Ectodermal cell (in vitro differentiated cells): ENCODE data around the gene EPOP. TPM values are rescaled to one million over a fixed set of nuclear protein-coding genes. Genes with fewer than 3 reads are reported as not detected.

Source experiments
- H3K27ac ChIP-seq: 2 replicates; pipeline ENCODE4 v1.7.0; 2013; ENCODE audit warnings: mild to moderate bottlenecking, low read depth, low read length; ENCODE audit not compliant: insufficient read depth, poor library complexity, severe bottlenecking
- H3K27me3 ChIP-seq: 2 replicates; pipeline ENCODE4 v1.7.0; 2013; ENCODE audit warnings: mild to moderate bottlenecking, low read length; ENCODE audit not compliant: insufficient read depth, control insufficient read depth, poor library complexity, severe bottlenecking
- H3K36me3 ChIP-seq: one replicate; pipeline ENCODE4 v1.7.0; 2013; ENCODE audit warnings: low read length; ENCODE audit not compliant: control insufficient read depth, insufficient read depth
- H3K4me1 ChIP-seq: one replicate; pipeline ENCODE4 v1.7.0; 2013; ENCODE audit warnings: low read length; ENCODE audit not compliant: control insufficient read depth, insufficient read depth
- H3K4me3 ChIP-seq: 2 replicates; pipeline ENCODE4 v1.7.0; 2013; ENCODE audit warnings: low read depth, low read length, control low read depth; ENCODE audit not compliant: insufficient read depth
- H3K9me3 ChIP-seq: 2 replicates; pipeline ENCODE4 v1.7.0; 2013; ENCODE audit warnings: mild to moderate bottlenecking, low read length, moderate library complexity; ENCODE audit not compliant: control insufficient read depth
- WGBS, 2 experiments: methylation state at CpG; one replicate each; pipeline ENCODE4 v1.1.7; 2013; ENCODE audit warnings: missing lambda C conversion rate in 2 of 2; 5-methylcytosine and 5-hydroxymethylcytosine counted together
- polyA plus RNA-seq, 4 experiments: library from polyadenylated mRNA; stranded (reverse); fragments of 50-300 nt; gene quantifications; one replicate each; pipeline ENCODE4 v1.2.3, GENCODE V29; 2013

EPOP gene
- polyA plus RNA-seq (2013, experiment 1 of 4) = 32.9 TPM
- 31.6 TPM for polyA plus RNA-seq (2013, experiment 2 of 4)
- 25.6 TPM for polyA plus RNA-seq (2013, experiment 3 of 4)
- 27.4 TPM for polyA plus RNA-seq (2013, experiment 4 of 4)

DNA sequence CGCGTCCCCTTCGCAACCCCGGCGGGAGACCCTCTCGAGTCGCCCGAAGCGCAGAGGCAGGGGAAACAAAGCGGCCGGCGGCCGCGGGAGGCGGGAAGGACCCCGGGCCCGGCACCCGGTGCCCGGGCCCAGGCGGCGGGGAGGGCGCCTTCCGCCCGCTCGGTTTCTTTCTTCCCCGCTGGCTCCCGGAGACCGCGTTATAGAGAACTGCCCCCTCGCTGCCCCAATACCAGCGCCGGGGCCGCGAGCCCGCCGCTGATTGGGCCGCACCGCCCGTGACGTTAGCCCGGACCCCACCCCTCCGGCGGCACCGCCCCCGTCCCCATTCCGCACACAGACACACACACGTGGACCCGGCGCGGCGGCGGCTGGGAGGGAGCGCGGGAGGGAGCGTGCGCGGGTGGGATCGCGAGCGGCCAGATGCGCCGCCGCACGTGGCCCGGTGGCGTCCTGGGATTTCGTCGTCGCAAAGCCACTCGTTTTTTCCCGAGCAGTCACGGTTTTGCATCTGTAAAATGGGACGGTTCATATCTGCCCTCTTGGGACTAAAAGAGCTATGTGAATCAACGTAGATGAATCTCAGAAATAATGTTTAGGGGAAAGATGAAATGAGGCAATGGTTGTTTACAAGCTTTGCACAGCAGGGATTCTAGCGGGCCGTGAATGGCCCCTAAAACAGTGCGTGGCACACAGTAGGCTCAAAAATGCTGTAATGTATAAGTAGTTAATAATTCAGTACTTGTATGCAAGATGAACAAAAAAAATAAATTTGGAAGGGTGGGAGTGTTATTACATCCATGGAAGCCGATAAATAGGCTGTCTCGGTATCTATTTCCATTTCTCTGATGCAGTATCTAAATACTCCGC is at the start of gene EPOP:
EPOP (minus strand) TSS at position 209 of the 867 bp plus-strand sequence. CDS start 462 bp downstream, outside the sequence.
- 4% methylated on average over 80 of the region's 80 CpGs for WGBS, 2 experiments
- H3K27ac ChIP-seq = peak within 1 kb of the TSS; percentile 63
- H3K4me1 ChIP-seq = peaks cover 23% of the 10 kb centered on the region
- peaks cover 43% of the 10 kb centered on the region for H3K27me3 ChIP-seq
- no peaks in the 10 kb centered on the region for H3K9me3 ChIP-seq
- no peaks in the 10 kb centered on the region for H3K36me3 ChIP-seq
- peak within 1 kb of the TSS; percentile 82 for H3K4me3 ChIP-seq

DNA sequence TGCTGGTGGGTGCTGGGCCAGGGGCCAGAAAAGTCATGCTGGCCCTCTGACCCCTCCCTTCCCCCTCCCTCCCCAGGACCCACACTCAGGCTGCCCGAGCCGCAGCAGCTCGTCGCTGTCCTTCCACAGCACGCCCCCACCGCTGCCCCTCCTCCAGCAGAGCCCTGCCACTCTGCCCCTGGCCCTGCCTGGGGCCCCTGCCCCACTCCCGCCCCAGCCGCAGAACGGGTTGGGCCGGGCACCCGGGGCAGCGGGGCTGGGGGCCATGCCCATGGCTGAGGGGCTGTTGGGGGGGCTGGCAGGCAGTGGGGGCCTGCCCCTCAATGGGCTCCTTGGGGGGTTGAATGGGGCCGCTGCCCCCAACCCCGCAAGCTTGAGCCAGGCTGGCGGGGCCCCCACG is 47.0 kb upstream of the EPOP start:
- Histone ChIP-seq H3K9me3 (no peaks in the 10 kb centered on the region), H3K27ac (no peak overlapping the region), H3K36me3 (peaks cover 7% of the 10 kb centered on the region), H3K4me3 (no peak overlapping the region), H3K27me3 (peaks cover 16% of the 10 kb centered on the region), H3K4me1 (no peaks in the 10 kb centered on the region)
- WGBS, 2 experiments = 89 to 91% methylated on average over 16 of the region's 16 CpGs

DNA sequence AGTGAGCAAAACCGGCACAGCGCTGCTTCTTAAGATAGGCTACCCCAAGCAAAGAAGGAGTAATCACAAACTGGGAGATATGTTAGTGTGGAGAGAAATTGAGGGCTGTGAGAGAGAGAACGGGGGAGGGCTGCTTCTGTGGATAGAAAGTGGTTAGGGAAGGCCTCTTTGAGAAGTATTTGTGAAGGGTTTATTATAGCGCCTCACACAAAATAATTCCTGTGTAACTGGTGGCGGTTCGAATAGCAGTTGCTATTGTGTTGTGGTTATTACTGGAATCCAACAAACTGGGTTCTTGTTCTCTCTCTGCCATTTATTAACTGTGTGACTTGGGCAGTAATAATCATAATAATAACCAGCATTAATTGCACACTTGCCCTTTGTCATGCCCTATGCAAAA is 46.2 kb upstream of the EPOP start:
- WGBS, 2 experiments = 91 to 94% methylated on average over 6 of the region's 6 CpGs

DNA sequence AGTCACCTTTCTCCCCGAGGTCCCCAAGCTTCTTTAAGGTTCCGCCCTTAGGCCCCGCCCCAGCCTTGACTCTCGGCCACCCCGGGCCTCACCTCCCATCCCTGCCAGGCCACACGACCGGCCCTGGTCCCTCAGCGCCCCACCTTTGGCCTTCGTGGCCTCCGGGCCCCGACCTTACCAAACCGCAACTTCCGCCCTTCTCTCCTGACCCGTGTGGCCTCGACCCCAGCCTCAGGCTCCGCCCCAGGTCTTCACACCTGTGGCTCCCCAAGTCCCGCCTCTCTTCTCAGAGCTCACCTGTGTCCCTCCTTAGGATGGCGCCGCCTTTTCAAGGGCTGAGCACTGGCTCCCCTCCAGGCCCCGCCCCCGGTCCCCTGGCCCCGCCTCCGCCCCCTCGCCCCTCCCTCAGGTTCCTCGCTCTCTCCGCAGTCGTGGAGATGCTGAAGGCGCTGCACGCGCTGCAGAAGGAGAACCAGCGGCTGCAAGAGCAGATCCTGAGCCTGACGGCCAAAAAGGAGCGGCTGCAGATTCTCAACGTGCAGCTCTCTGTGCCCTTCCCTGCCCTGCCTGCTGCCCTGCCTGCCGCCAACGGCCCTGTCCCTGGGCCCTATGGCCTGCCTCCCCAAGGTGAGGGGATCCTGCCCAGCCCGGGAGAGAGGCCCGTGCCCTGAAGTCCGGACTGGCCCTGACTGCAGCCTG is 45.3 kb upstream of the EPOP start:
- no peak overlapping the region for H3K27ac ChIP-seq
- H3K27me3 ChIP-seq = peaks cover 16% of the 10 kb centered on the region
- H3K9me3 ChIP-seq = no peaks in the 10 kb centered on the region
- WGBS, 2 experiments = 53 to 60% methylated on average over 36 to 39 of the region's 39 CpGs
- no peak overlapping the region for H3K4me3 ChIP-seq
- no peaks in the 10 kb centered on the region for H3K4me1 ChIP-seq
- H3K36me3 ChIP-seq = peaks cover 7% of the 10 kb centered on the region

More for the DNA sequence above, 46.2 kb upstream of the EPOP start:
- Histone ChIP-seq H3K36me3 (peaks cover 7% of the 10 kb centered on the region), H3K9me3 (no peaks in the 10 kb centered on the region), H3K4me1 (no peaks in the 10 kb centered on the region), H3K27ac (no peak overlapping the region), H3K4me3 (no peak overlapping the region), H3K27me3 (peaks cover 16% of the 10 kb centered on the region)

DNA sequence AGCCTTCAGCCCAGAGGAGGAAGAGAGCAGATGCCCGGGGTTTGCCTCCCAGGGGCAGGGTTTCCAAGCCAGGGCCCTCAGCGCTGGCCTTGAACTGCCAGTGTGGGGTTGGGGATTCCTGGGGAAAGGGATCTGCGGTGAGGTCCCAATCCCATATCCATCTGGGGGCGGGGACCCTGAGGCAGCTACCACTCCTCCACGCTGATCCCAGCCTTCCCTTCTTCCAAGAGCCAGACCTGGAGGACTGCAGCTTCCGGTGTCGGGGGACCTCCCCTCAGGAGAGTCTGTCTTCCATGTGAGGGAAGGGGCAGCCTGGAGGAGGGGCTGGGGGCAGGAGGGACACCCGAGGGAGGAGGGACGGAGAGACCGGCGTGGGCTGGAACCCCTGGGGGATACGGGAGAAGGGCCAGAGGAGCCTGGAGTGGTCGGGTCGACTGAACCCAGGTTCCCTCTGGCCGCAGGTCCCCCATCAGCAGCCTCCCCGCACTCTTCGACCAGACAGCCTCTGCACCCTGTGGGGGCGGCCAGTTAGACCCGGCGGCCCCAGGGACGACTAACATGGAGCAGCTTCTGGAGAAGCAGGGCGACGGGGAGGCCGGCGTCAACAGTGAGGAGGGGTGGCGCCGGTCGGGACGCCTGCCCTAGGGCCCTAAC is 44.7 kb upstream of the EPOP start:
- Histone ChIP-seq H3K4me3 (no peak overlapping the region), H3K36me3 (peaks cover 7% of the 10 kb centered on the region), H3K27me3 (peaks cover 16% of the 10 kb centered on the region), H3K9me3 (no peaks in the 10 kb centered on the region), H3K27ac (no peak overlapping the region), H3K4me1 (no peaks in the 10 kb centered on the region)
- 58 to 68% methylated on average over 29 of the region's 29 CpGs for WGBS, 2 experiments

DNA sequence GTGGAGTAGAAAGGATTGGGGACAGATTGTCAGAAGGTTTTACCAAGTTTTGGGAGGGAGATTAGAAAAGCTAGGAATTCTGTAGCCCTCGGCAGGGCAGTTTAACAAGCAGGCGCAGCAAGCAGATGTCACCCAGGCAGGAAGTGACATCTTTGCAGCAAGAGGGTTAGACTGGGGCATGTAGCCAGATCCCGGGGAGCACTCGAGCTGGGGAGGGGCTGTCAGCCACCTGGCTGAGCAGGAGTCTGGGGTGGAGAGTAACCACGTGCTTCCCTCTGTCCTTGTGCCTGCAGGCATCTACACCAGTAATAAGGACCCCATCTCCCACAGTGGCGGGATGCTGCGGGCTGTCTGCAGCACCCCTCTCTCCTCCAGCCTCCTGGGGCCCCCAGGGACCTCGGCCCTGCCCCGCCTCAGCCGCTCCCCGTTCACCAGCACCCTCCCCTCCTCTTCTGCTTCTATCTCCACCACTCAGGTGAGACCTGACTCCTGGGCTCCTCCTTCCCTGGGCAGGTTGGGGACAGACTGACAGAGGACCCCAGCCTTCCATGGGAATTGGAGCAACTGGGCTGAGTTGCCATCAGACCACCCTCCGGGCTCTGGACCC is 42.5 kb upstream of the EPOP start:
- Histone ChIP-seq H3K36me3 (peaks cover 7% of the 10 kb centered on the region), H3K27me3 (peaks cover 16% of the 10 kb centered on the region), H3K9me3 (no peaks in the 10 kb centered on the region), H3K4me3 (no peak overlapping the region), H3K27ac (no peak overlapping the region), H3K4me1 (no peaks in the 10 kb centered on the region)
- 88% methylated on average over 12 of the region's 12 CpGs for WGBS, 2 experiments

DNA sequence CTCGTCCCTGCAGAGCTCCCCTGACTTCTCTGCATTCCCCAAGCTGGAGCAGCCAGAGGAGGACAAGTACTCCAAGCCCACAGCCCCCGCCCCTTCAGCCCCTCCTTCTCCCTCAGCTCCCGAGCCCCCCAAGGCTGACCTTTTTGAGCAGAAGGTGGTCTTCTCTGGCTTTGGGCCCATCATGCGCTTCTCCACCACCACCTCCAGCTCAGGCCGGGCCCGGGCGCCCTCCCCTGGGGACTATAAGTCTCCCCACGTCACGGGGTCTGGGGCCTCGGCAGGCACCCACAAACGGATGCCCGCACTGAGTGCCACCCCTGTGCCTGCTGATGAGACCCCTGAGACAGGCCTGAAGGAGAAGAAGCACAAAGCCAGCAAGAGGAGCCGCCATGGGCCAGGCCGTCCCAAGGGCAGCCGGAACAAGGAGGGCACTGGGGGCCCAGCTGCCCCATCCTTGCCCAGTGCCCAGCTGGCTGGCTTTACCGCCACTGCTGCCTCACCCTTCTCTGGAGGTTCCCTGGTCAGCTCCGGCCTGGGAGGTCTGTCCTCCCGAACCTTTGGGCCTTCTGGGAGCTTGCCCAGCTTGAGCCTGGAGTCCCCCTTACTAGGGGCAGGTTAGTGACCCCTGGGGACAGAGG is 41.7 kb upstream of the EPOP start:
- H3K9me3 ChIP-seq = no peaks in the 10 kb centered on the region
- no peaks in the 10 kb centered on the region for H3K4me1 ChIP-seq
- no peak overlapping the region for H3K27ac ChIP-seq
- peaks cover 10% of the 10 kb centered on the region for H3K36me3 ChIP-seq
- H3K4me3 ChIP-seq = no peak overlapping the region
- H3K27me3 ChIP-seq = peaks cover 16% of the 10 kb centered on the region
- WGBS, 2 experiments = 89 to 91% methylated on average over 18 of the region's 18 CpGs

DNA sequence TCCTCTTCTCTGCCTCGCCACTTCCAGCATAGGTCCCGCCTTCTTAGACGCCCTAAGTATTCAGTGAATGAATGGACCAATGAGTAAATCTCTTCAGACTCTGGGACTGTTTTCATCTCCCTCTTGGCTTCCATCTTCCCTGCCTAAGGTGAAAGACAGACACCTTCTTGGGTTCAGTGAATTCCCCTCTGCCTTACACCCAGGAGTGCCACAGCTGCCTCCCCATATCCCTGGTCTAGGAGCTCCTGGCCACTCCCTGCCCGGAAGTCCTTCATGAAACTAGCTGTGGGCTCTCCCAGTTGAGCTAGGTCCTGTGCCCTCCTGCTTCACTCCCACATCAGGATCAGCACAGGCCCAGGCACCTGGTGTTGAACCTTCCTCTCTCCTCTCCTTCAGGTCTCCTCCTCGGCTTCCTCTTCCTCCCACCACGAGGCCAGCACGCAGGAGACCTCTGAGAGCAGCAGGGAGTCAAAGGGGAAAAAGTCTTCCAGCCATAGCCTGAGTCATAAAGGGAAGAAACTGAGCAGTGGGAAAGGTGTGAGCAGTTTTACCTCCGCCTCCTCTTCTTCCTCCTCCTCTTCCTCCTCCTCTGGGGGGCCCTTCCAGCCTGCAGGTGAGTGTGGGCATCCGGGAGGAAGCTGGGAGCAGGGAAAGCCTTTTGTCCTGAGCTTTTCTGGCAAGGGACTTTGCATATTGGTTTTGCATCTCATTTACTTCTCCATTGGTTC is 40.6 kb upstream of the EPOP start:
- WGBS, 2 experiments = 54 to 64% methylated on average over 9 of the region's 9 CpGs
- peaks cover 6% of the 10 kb centered on the region for H3K27me3 ChIP-seq
- H3K36me3 ChIP-seq = peaks cover 10% of the 10 kb centered on the region
- H3K9me3 ChIP-seq = no peaks in the 10 kb centered on the region
- H3K27ac ChIP-seq = no peak overlapping the region
- H3K4me1 ChIP-seq = no peaks in the 10 kb centered on the region
- H3K4me3 ChIP-seq = no peak overlapping the region

DNA sequence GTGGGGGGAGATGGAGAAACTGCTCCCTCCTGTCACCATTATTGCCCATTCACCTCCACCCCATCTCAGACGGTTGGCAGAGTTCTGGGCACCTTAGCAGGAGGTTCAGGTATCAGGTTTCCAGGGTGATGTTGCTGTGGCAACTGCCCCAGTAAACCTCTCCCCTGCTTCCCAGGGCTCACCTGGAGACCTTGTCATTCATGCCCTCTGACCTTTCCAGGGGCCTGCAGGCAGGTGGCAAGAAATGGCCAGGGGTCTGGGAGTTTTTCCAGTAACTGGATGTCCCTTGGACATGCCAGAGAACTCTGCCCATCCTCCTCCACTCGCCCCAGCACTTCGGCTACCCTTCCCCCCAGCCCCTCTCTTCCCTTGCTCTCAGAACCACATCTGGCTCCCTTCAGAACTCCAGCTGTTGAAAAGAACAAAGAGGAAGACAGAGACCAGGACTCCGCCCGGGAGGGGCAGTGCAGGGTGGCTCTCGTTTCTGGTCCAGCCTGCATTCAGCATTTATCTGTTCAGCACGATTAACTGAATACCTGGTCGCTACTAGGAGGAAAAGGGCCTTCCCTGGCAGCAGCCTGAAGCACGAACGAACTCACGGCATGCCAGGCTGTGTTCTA is 38.8 kb upstream of the EPOP start:
- Histone ChIP-seq H3K4me3 (no peak overlapping the region), H3K36me3 (peaks cover 10% of the 10 kb centered on the region)
- WGBS, 2 experiments = 81% methylated on average over 11 of the region's 11 CpGs

More for the DNA sequence above, 38.8 kb upstream of the EPOP start:
- no peaks in the 10 kb centered on the region for H3K4me1 ChIP-seq
- no peaks in the 10 kb centered on the region for H3K9me3 ChIP-seq
- H3K27me3 ChIP-seq = no peaks in the 10 kb centered on the region
- no peak overlapping the region for H3K27ac ChIP-seq
